NCI-H1092 (cell line): ENCODE results near the gene PAK5.
"Not testable (repeated sequence)": the region's sequence is repeated elsewhere in the genome, so short reads cannot be mapped to it uniquely, and the experiment has no call there.

Source experiments
- DNase-seq: peaks from one replicate; lab custom pipeline; 2025; lab: John Stamatoyannopoulos, UW

Gene PAK5

GRCh38 chr20:9685011-9685410 is 153.9 kb downstream of the PAK5 start:
- no peak for DNase-seq

GRCh38 chr20:9677100-9677623 is 161.7 kb downstream of the PAK5 start:
- no peak for DNase-seq

- no peak for DNase-seq
Observed at GRCh38 chr20:9672981-9673380, 165.9 kb downstream of the PAK5 start.

GRCh38 chr20:9672027-9672426 is 166.8 kb downstream of the PAK5 start:
- DNase-seq = no peak

- DNase-seq = no peak
Observed at GRCh38 chr20:9668381-9668780, 170.5 kb downstream of the PAK5 start.

- DNase-seq = no peak
Observed at GRCh38 chr20:9663423-9663822, 175.5 kb downstream of the PAK5 start.

- no peak for DNase-seq
Observed at GRCh38 chr20:9660236-9660868, 178.5 kb downstream of the PAK5 start.

- DNase-seq = no peak
Observed at GRCh38 chr20:9647741-9648140, 191.1 kb downstream of the PAK5 start.

- no peak for DNase-seq
Observed at GRCh38 chr20:9646375-9646774, 192.5 kb downstream of the PAK5 start.

GRCh38 chr20:9642882-9643281 is 196.0 kb downstream of the PAK5 start:
- no peak for DNase-seq

GRCh38 chr20:9641499-9642000 is 197.3 kb downstream of the PAK5 start:
- DNase-seq = not testable (repeated sequence)

- DNase-seq = no peak
Observed at GRCh38 chr20:9637889-9638288, 201.0 kb downstream of the PAK5 start.

- DNase-seq = no peak
Observed at GRCh38 chr20:9635750-9636149, 203.1 kb downstream of the PAK5 start.

- DNase-seq = no peak
Observed at GRCh38 chr20:9634327-9634726, 204.5 kb downstream of the PAK5 start.

GRCh38 chr20:9632991-9633390 is 205.9 kb downstream of the PAK5 start:
- no peak for DNase-seq

GRCh38 chr20:9632265-9632664 is 206.6 kb downstream of the PAK5 start:
- DNase-seq = no peak

- no peak for DNase-seq
Observed at GRCh38 chr20:9630554-9630953, 208.3 kb downstream of the PAK5 start.

GRCh38 chr20:9629831-9630230 is 209.0 kb downstream of the PAK5 start:
- DNase-seq = no peak

- DNase-seq = no peak
Observed at GRCh38 chr20:9628589-9628988, 210.3 kb downstream of the PAK5 start.

- no peak for DNase-seq
Observed at GRCh38 chr20:9628141-9628540, 210.7 kb downstream of the PAK5 start.

GRCh38 chr20:9627219-9627618 is 211.7 kb downstream of the PAK5 start:
- DNase-seq = no peak

GRCh38 chr20:9626357-9626756 is 212.5 kb downstream of the PAK5 start:
- DNase-seq = no peak

- DNase-seq = peak; percentile 11
Observed at GRCh38 chr20:9617940-9618339, 220.9 kb downstream of the PAK5 start.

- peak; percentile 42 for DNase-seq
Observed at GRCh38 chr20:9616833-9617461, 221.9 kb downstream of the PAK5 start.
